Mucosa of descending colon (tissue), 3 donors: ENCODE measurements around the gene PTX4. TPM values are rescaled to one million over a fixed set of nuclear protein-coding genes. Genes with fewer than 3 reads are reported as not detected.
A peak's percentile ranks its signal among the peaks of the same experiment; 100 is the strongest.

Experiments used
- ATAC-seq: fragments of 200-7000 bp; cut with Tn5 transposase; one replicate; pipeline ENCODE4 v1.9.1; 2020; ENCODE audit warnings: mild to moderate bottlenecking, moderate library complexity
- DNase-seq, 3 donors: peaks; one replicate each; pipeline ENCODE4 v3.0.0-alpha.2; 2020
- H3K36me3 ChIP-seq: fragments of 200-600 bp; one replicate; pipeline ENCODE4 v1.8.0; 2021; ENCODE audit warnings: low read depth, mild to moderate bottlenecking
- H3K4me1 ChIP-seq: fragments of 200-600 bp; one replicate; pipeline ENCODE4 v1.8.0; 2021; ENCODE audit warnings: low read depth, mild to moderate bottlenecking
- H3K4me3 ChIP-seq: fragments of 200-600 bp; one replicate; pipeline ENCODE4 v1.8.0; 2021; ENCODE audit warnings: mild to moderate bottlenecking
- H3K9me3 ChIP-seq: fragments of 200-600 bp; one replicate; pipeline ENCODE4 v1.8.0; 2021; ENCODE audit warnings: mild to moderate bottlenecking
- intact Hi-C, 2 donors: fragments of 100-400 bp; cut with DNase I in 1 of 2; cut with micrococcal nuclease in 1 of 2; formaldehyde crosslinking; loops; one replicate each; pipeline versions ENCODE4 v1.11.0 to v1.11.1; 2022; cut with DNase I, micrococcal nuclease
- total RNA-seq, 3 donors: library from RNA; stranded (reverse); fragmentation: NEBNext Ultra II Directional in 2 of 3; extraction: Animal tissue kit (Norgen Biotek cat#: 25700) in 2 of 3; gene quantifications; one replicate each; pipeline versions ENCODE4 v1.2.1 to v1.2.4, GENCODE V29; 2021 to 2023
- TF ChIP-seq, protein P1 (sequence below): fragments of 200-600 bp; IDR thresholded peaks from one replicate; pipeline ENCODE4 v1.8.0; 2022; ENCODE audit warnings: antibody characterized with exemption, mild to moderate bottlenecking
- donor health status: DM: no; HTN: no; CAD: no; lungs with moderate emphysema.
- donor health status: DM: no; HTN: no; CAD: no.
- donor health status: DM: no; HTN: yes; CAD: no.

PTX4 gene
- total RNA-seq, 3 donors from 2014 or later = not detected

DNA sequence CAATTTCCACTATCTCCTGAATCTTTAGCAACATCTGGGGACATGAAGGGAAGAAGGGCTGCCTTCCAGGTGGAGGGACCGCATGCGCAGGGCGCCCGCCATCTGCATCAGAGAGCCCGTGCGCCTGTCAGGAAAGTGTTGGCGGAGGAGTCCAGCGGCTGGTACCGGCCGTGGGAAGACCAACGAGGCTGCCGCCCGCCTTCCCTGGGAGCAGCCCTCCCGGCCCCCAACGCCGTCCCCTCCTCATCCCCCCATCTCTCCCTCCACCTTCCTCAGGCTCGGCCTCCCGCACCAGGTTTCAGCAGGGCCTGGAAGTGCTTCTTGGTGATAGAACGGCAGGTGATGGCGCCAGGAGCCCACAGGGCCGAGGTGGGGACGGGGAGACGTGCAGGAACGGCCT lies 22.7 kb downstream of the PTX4 start:
- H3K36me3 ChIP-seq = no peaks in the 10 kb centered on the region
- ATAC-seq (no peak), DNase-seq (no peak)
- no peaks in the 10 kb centered on the region for H3K9me3 ChIP-seq
- no peak overlapping the region for H3K4me3 ChIP-seq
- H3K4me1 ChIP-seq = no peaks in the 10 kb centered on the region
- TF ChIP-seq, protein P1, sequence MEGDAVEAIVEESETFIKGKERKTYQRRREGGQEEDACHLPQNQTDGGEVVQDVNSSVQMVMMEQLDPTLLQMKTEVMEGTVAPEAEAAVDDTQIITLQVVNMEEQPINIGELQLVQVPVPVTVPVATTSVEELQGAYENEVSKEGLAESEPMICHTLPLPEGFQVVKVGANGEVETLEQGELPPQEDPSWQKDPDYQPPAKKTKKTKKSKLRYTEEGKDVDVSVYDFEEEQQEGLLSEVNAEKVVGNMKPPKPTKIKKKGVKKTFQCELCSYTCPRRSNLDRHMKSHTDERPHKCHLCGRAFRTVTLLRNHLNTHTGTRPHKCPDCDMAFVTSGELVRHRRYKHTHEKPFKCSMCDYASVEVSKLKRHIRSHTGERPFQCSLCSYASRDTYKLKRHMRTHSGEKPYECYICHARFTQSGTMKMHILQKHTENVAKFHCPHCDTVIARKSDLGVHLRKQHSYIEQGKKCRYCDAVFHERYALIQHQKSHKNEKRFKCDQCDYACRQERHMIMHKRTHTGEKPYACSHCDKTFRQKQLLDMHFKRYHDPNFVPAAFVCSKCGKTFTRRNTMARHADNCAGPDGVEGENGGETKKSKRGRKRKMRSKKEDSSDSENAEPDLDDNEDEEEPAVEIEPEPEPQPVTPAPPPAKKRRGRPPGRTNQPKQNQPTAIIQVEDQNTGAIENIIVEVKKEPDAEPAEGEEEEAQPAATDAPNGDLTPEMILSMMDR = no peak
- intact Hi-C loops = no loop called here

DNA sequence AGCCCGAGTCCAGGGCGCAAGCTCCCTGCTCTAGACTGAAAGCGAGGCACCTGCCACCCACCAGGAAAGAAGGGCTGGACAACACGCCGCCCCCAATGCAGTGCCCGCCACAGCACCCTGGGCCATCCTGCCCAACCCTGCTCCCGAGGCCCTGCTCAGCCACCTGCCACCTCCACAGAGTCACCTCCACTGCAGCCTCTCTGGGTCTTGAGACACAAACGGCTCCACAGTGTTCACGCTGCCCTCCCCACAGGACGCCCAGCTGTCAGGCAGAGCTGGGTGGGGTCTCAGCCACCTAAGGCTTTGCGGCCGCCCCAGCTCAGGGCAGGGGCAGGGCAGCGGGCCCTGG lies 23.2 kb downstream of the PTX4 start:
- no peaks in the 10 kb centered on the region for H3K4me1 ChIP-seq
- H3K9me3 ChIP-seq = no peaks in the 10 kb centered on the region
- H3K4me3 ChIP-seq = no peak overlapping the region
- ATAC-seq = no peak
- no peaks in the 10 kb centered on the region for H3K36me3 ChIP-seq
- DNase-seq = no peak
- intact Hi-C loops = no loop called here
- TF ChIP-seq, protein P1 = no peak

DNA sequence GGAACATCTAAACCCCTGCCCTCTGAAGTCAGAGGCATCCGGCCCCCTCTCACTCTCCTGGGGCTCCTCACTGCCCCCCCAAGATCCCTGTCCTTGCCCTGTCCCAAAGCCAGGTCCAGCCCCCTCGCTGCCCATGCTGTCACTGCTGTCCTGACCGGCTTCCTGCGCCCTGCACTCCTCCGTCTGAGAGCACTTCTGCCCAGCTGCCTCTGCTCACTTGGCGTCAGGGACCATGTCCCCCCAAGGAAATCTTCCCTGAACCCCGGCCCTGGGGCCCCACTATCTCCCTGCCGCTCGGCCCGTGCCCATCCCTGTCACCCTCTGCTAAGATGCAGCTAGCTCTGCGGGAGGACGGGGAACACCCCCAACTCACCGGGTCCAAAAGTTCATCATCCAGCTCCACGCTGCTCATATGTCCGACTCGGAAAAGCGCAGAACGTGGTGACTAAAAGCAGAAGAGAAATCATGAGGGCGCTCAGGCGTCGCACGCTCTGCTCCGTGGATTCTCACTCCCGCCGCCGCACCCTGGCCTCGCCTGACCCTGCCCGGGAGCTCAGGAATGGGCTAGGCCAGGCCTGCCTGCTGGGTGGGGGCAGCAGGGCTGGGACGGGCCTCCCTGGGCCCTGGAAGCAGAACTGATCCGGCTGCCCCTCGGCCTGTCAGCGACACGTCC lies 23.7 kb downstream of the PTX4 start:
- Histone ChIP-seq H3K4me1 (no peaks in the 10 kb centered on the region), H3K9me3 (no peaks in the 10 kb centered on the region), H3K36me3 (no peaks in the 10 kb centered on the region), H3K4me3 (no peak overlapping the region)
- ATAC-seq (no peak), DNase-seq (peak in 1 of 3 donors; percentile 45)
- intact Hi-C loops = no loop called here
- TF ChIP-seq, protein P1 = no peak

DNA sequence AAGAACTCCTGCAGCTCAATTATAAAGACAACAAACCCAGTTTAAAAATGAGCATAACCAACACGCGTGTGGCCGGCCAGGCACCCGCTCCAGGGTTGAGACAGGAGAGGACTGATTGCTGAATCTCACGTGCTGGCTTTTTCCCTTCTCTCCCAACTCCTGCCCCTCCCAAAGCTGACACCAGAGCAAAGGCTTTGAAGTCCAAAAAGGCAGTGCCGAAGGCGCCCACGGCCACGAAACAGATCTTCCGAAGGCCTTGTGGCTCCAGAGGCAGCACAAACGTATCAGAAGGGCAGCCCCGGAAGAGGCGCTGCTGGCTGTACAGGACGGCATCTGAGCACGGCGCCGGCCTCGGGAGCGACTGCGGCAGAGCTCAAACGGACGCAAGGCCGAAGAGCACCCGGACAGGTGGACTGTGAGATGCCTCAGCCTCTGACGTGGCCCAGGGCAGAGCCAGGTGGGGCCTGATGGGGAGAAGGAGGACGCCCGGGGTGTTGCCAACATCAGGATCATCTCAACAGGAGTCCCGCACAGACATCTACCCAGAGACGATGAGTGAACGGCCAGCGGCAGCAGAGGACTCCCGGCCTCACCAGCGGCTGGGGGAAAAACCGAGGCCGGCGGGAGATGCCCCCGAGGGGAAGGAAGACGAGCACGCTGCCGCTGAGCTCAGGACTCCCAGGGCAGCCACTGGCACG lies 24.4 kb downstream of the PTX4 start:
- Histone ChIP-seq H3K4me3 (no peak overlapping the region), H3K4me1 (no peaks in the 10 kb centered on the region), H3K36me3 (no peaks in the 10 kb centered on the region), H3K9me3 (no peaks in the 10 kb centered on the region)
- no peak for ATAC-seq
- TF ChIP-seq, protein P1 = no peak
- DNase-seq = peak in 1 of 3 donors; percentile 46
- intact Hi-C loops = no loop called here

DNA sequence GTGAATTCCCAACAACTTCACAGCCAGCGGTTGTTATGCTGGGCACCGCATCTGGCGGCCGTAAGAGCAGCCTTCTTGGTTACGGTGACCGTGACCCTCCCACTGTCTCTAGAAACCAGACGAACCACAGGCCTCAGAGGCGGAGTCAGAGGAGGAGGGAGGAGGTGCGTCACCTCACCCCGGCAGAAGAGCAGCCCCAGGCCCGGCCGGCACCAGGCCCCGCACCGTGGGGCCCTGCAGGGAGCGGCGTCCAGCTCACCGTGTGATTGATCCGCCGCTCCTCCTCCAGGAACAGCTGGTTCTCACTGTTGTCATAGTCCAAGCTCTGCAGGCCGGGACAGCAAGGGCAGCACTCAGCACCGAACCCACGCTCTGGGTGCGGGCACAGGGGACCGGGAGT lies 27.6 kb downstream of the PTX4 start:
- peak in 1 of 3 donors; percentile 43 for DNase-seq
- Histone ChIP-seq H3K9me3 (no peaks in the 10 kb centered on the region), H3K4me3 (no peak overlapping the region), H3K36me3 (no peaks in the 10 kb centered on the region), H3K4me1 (no peaks in the 10 kb centered on the region)
- no peak for ATAC-seq
- intact Hi-C loops = no loop called here
- TF ChIP-seq, protein P1 = no peak
